GM19395 (cell line): ENCODE results near the gene FGD5.

Experiments used
- ATAC-seq: cut with Tn5 transposase; IDR thresholded peaks from one replicate; pipeline ENCODE4 v1.9.1; 2021; ENCODE audit warnings: mild to moderate bottlenecking, moderate library complexity; ENCODE audit not compliant: unreplicated experiment

Gene FGD5

GRCh38 chr3:14818804-14819500, at the start of gene FGD5:
Gene FGD5, plus strand, starts transcription at chr3:14818962. Its CDS starts 110 bp downstream, at chr3:14819072.
- ATAC-seq = no peak

- ATAC-seq = no peak
Observed at GRCh38 chr3:14769544-14770325, 49.0 kb upstream of the FGD5 start.

- ATAC-seq = no peak
Observed at GRCh38 chr3:14770591-14770990, 48.2 kb upstream of the FGD5 start.

- ATAC-seq = no peak
Observed at GRCh38 chr3:14771593-14772497, 46.9 kb upstream of the FGD5 start.

- ATAC-seq = no peak
Observed at GRCh38 chr3:14772533-14773138, 46.1 kb upstream of the FGD5 start.

GRCh38 chr3:14773281-14773680, 45.5 kb upstream of the FGD5 start:
- no peak for ATAC-seq

GRCh38 chr3:14773691-14774128, 45.1 kb upstream of the FGD5 start:
- no peak for ATAC-seq

- no peak for ATAC-seq
Observed at GRCh38 chr3:14774431-14774830, 44.3 kb upstream of the FGD5 start.

- no peak for ATAC-seq
Observed at GRCh38 chr3:14775011-14775410, 43.8 kb upstream of the FGD5 start.

- no peak for ATAC-seq
Observed at GRCh38 chr3:14775563-14775962, 43.2 kb upstream of the FGD5 start.

- no peak for ATAC-seq
Observed at GRCh38 chr3:14779069-14779685, 39.6 kb upstream of the FGD5 start.

GRCh38 chr3:14780927-14781507, 37.7 kb upstream of the FGD5 start:
- ATAC-seq = no peak

GRCh38 chr3:14783480-14784086, 35.2 kb upstream of the FGD5 start:
- ATAC-seq = no peak

- no peak for ATAC-seq
Observed at GRCh38 chr3:14784087-14784681, 34.6 kb upstream of the FGD5 start.

GRCh38 chr3:14785207-14786155, 33.3 kb upstream of the FGD5 start:
- ATAC-seq = no peak

- no peak for ATAC-seq
Observed at GRCh38 chr3:14786369-14786768, 32.4 kb upstream of the FGD5 start.

GRCh38 chr3:14787630-14788029, 31.1 kb upstream of the FGD5 start:
- no peak for ATAC-seq

- no peak for ATAC-seq
Observed at GRCh38 chr3:14788644-14789043, 30.1 kb upstream of the FGD5 start.
